ENCODE measurements around the gene GAL. TPM values are rescaled to one million over a fixed set of nuclear protein-coding genes. Genes with fewer than 3 reads are reported as not detected.

GAL gene
- total and polyA plus RNA-seq, 2 of the 8 experiments (the other 6 are each of a cell fraction or from before 2014, with no cell fraction given): 81.8 to 233 TPM

DNA sequence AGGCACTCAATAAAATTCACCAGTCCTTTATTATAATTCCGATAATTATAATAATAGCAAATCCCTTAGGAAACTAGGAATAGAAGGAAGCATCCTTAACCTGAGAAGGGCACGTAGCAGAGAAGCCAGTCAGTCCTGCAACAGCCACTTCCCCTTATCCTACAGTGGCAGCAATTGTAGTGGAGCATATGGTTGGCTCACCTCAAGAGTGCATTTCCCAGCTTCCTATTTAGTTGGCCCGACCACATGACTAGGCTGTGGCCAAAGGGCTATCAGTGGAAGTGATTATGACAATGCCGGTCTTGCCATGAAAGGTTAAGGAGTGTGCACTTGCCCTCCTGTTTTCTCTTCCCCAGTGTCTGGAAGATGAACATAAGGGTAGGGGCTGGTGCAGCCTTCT, 39.9 kb downstream of the GAL start:
- Histone ChIP-seq H3K4ac (replicated peaks; ENCODE audit: insufficient read length, low read depth, low read length) (no peak overlapping the region), H2BK12ac (ENCODE audit: low read depth, low read length) (no peak overlapping the region), H3K79me1 (ENCODE audit: low read depth, low read length) (no peaks in the 10 kb centered on the region), H3K56ac (replicated peaks; ENCODE audit: insufficient read length, low read depth, low read length) (no peak overlapping the region), H2AFZ (ENCODE audit: low read length) (no peak overlapping the region), H3K23ac (ENCODE audit: insufficient read length) (no peak overlapping the region), H4K8ac (ENCODE audit: extremely low read depth, insufficient read depth, low read length) (no peak overlapping the region), H4K20me1 (replicated peaks in 1 of 2; ENCODE audit: control insufficient read depth in 1 of 2, insufficient read depth in 2 of 2, low read length in 2 of 2) (no peaks in the 10 kb centered on the region), H3K4me2 (ENCODE audit: insufficient read depth in 1 of 2, low read depth in 2 of 2, low read length in 2 of 2) (no peak overlapping the region), H3K23me2 (ENCODE audit: low read depth, low read length) (no peaks in the 10 kb centered on the region), H3K79me2 (ENCODE audit: control insufficient read depth in 1 of 2, insufficient read depth in 2 of 2, low read length in 2 of 2) (no peaks in the 10 kb centered on the region), H3K4me1 (replicated peaks in 1 of 4; ENCODE audit: control insufficient read depth in 3 of 4, insufficient read depth in 4 of 4, low read length in 3 of 4) (peaks cover 0 to 3% (median 0%) of the 10 kb centered on the region in 4 experiments; a peak in 3 of 7 replicates), H2AK5ac (ENCODE audit: low read depth, low read length) (no peak overlapping the region), H3K27me3 (replicated peaks in 1 of 4; ENCODE audit: control insufficient read depth in 3 of 4, extremely low read depth in 1 of 4, insufficient read depth in 3 of 4, low read length in 3 of 4) (no peaks in the 10 kb centered on the region), H3K27ac (ENCODE audit: low read depth, low read length) (no peak overlapping the region), H3K18ac (ENCODE audit: extremely low read depth, low read length) (no peak overlapping the region), H2BK15ac (ENCODE audit: low read length) (no peak overlapping the region), H4K91ac (replicated peaks; ENCODE audit: insufficient read length, low read length) (no peak overlapping the region), H2BK20ac (ENCODE audit: low read length) (no peak overlapping the region), H3K9me3 (ENCODE audit: insufficient read depth in 2 of 2, low read depth in 1 of 2, low read length in 1 of 2) (no peaks in the 10 kb centered on the region), H4K5ac (ENCODE audit: insufficient read length, low read depth, low read length) (no peak overlapping the region), H2BK120ac (replicated peaks; ENCODE audit: low read depth, low read length) (no peak overlapping the region), H2BK5ac (ENCODE audit: low read depth, low read length) (no peak overlapping the region), H3K9ac (replicated peaks in 1 of 4; ENCODE audit: extremely low read depth in 1 of 4, low read depth in 3 of 4, low read length in 3 of 4) (no peak overlapping the region), H3K4me3 (ENCODE audit: extremely low read depth in 1 of 4, insufficient read depth in 2 of 4, low read depth in 3 of 4, low read length in 4 of 4) (no peak overlapping the region), H3K36me3 (ENCODE audit: control insufficient read depth in 2 of 4, insufficient read depth in 4 of 4, low read length in 3 of 4) (no peaks in the 10 kb centered on the region; a peak in 1 of 8 replicates), H3K14ac (ENCODE audit: insufficient read length) (no peak overlapping the region)
- ChIA-PET CTCF (ENCODE audit: partially characterized antibody) (no interaction called here), POLR2A (ENCODE audit: partially characterized antibody) (no interaction called here)
- FAIRE-seq: no peak
- DNase-seq (ENCODE audit: low read depth in 1 of 2, low spot score in 2 of 2): no peak
- 92% methylated on average over 4 of the region's 4 CpGs; no CpG with 5 or more reads in 1 of the 2 experiments for WGBS, 2 experiments (ENCODE audit: extremely low coverage in 1 of 2, insufficient coverage in 1 of 2, insufficient read length in 1 of 2, insufficient replicate concordance in 2 of 2, low coverage in 1 of 2, low lambda C conversion rate in 2 of 2, missing lambda C conversion rate in 1 of 2)
- TF ChIP-seq, protein P1, sequence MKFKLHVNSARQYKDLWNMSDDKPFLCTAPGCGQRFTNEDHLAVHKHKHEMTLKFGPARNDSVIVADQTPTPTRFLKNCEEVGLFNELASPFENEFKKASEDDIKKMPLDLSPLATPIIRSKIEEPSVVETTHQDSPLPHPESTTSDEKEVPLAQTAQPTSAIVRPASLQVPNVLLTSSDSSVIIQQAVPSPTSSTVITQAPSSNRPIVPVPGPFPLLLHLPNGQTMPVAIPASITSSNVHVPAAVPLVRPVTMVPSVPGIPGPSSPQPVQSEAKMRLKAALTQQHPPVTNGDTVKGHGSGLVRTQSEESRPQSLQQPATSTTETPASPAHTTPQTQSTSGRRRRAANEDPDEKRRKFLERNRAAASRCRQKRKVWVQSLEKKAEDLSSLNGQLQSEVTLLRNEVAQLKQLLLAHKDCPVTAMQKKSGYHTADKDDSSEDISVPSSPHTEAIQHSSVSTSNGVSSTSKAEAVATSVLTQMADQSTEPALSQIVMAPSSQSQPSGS (IDR thresholded peaks at IDR 0.05; ENCODE audit: low read length): no peak
- no peak for TF ChIP-seq TEAD4 (IDR thresholded peaks at IDR 0.05; ENCODE audit: low read depth, low read length)
- TF ChIP-seq NANOG (IDR thresholded peaks at IDR 0.05; ENCODE audit: insufficient read depth, low read depth, low read length, poor library complexity, severe bottlenecking): no peak
- TF ChIP-seq SUZ12 (IDR thresholded peaks at IDR 0.05; ENCODE audit: low read length): no peak
- no peak for TF ChIP-seq RNF2 (IDR thresholded peaks at IDR 0.05; ENCODE audit: borderline replicate concordance, low read depth, low read length, missing control alignments, poor library complexity, severe bottlenecking)
- no peak for TF ChIP-seq SRF (IDR thresholded peaks at IDR 0.05; ENCODE audit: low read depth, low read length)
- no peak for TF ChIP-seq RBBP5 (IDR thresholded peaks at IDR 0.05; ENCODE audit: borderline replicate concordance, low read depth, low read length)
- TF ChIP-seq MAFK (IDR thresholded peaks at IDR 0.05; ENCODE audit: low read depth, low read length): no peak
- no peak for TF ChIP-seq SP4 (IDR thresholded peaks at IDR 0.05; ENCODE audit: low read length)
- no peak for TF ChIP-seq GTF2F1 (IDR thresholded peaks at IDR 0.05; ENCODE audit: borderline replicate concordance, low read depth, low read length)
- no peak for TF ChIP-seq BRCA1 (IDR thresholded peaks at IDR 0.05; ENCODE audit: low read depth, low read length)
- TF ChIP-seq JUN (IDR thresholded peaks at IDR 0.05; ENCODE audit: low read depth, low read length): no peak
